Measurements from ENCODE around the gene FRRS1L. TPM values are rescaled to one million over a fixed set of nuclear protein-coding genes. Genes with fewer than 3 reads are reported as not detected.

FRRS1L gene
- total and polyA plus RNA-seq, 2 of the 4 experiments (the other 2 are of a cell fraction) = under 0.01 to 0.05 TPM

- no peaks in the 10 kb centered on the region for H3K4me1 ChIP-seq (ENCODE audit: control insufficient read depth, insufficient read depth, low read length)
- no peak overlapping the region for H3K4me3 ChIP-seq (ENCODE audit: insufficient read depth, low read depth, low read length)
- DNase-seq (no peak), ATAC-seq (ENCODE audit: low read depth) (no peak)
- H3K9me1 ChIP-seq (ENCODE audit: insufficient read depth, low read length) = no peaks in the 10 kb centered on the region
- no peak overlapping the region for H2BK5ac ChIP-seq (ENCODE audit: low read depth, low read length, poor library complexity, severe bottlenecking)
- H4K91ac ChIP-seq (ENCODE audit: insufficient read depth, low read depth, low read length) = no peak overlapping the region
- dilution Hi-C loops (cut with HindIII; ENCODE audit: low sequenced_read_pairs, unreplicated experiment) = no loop called here
- intact Hi-C loops (cut with micrococcal nuclease) = no loop called here
- no peaks in the 10 kb centered on the region for H3K9me3 ChIP-seq (ENCODE audit: control insufficient read depth, insufficient read depth, low read length)
- in situ Hi-C loops (cut with MboI; ENCODE audit: low sequenced_read_pairs) = loop anchor here (25.0 kb wide), 1 partner anchor 135 kb away; the partner anchor contains the start of gene EPB41L4B
- H3K79me1 ChIP-seq (ENCODE audit: low read depth in 1 of 2, low read length in 2 of 2) = no peaks in the 10 kb centered on the region
- H3K36me3 ChIP-seq (ENCODE audit: control insufficient read depth, insufficient read depth, low read length) = no peaks in the 10 kb centered on the region
- no peak overlapping the region for H3K56ac ChIP-seq (ENCODE audit: extremely low read depth, insufficient read depth, low read length)
- no peak overlapping the region for H3K4ac ChIP-seq (ENCODE audit: low read depth, low read length)
- H4K5ac ChIP-seq (ENCODE audit: low read depth, low read length) = no peak overlapping the region
- H2AK5ac ChIP-seq (ENCODE audit: low read depth, low read length) = no peak overlapping the region
- no peaks in the 10 kb centered on the region for H4K20me1 ChIP-seq (ENCODE audit: insufficient read depth, low read length)
- no peak overlapping the region for H2BK120ac ChIP-seq (ENCODE audit: low read depth, low read length)
- WGBS, 2 experiments (ENCODE audit: extremely low coverage in 2 of 2, insufficient read length in 1 of 2) = no CpG with 5 or more reads among the region's 2 CpGs
- H4K8ac ChIP-seq (ENCODE audit: low read depth in 2 of 2, low read length in 2 of 2) = no peak overlapping the region
- no TSS peak for BruUV-seq (replicated peaks)
- CTCF ChIA-PET = no interaction called here
- H2BK20ac ChIP-seq (ENCODE audit: low read depth, low read length) = no peak overlapping the region
- no peak overlapping the region for H2AK9ac ChIP-seq (replicated peaks; ENCODE audit: low read depth, low read length, poor library complexity)
- no peak overlapping the region for H2AFZ ChIP-seq (replicated peaks; ENCODE audit: low read length, poor library complexity)
- H3K4me2 ChIP-seq (ENCODE audit: low read depth, low read length) = no peak overlapping the region
- no peak overlapping the region for H2BK15ac ChIP-seq (ENCODE audit: low read depth, low read length)
- no peak overlapping the region for H3K23ac ChIP-seq (ENCODE audit: low read depth, low read length)
- TF ChIP-seq MAZ (IDR thresholded peaks at IDR 0.05; ENCODE audit: borderline replicate concordance, low read depth, low read length) (no peak), RFX5 (IDR thresholded peaks at IDR 0.05; ENCODE audit: low read depth, low read length) (no peak), RAD21 (IDR thresholded peaks at IDR 0.05; ENCODE audit: low read length) (no peak), ELK1 (IDR thresholded peaks at IDR 0.05; ENCODE audit: borderline replicate concordance, low read depth, low read length) (no peak), RCOR1 (IDR thresholded peaks at IDR 0.05; ENCODE audit: insufficient replicate concordance, low read length) (no peak), BHLHE40 (IDR thresholded peaks at IDR 0.05; ENCODE audit: low read depth, low read length) (no peak), CEBPB (IDR thresholded peaks at IDR 0.05; ENCODE audit: low read depth, low read length) (no peak), CTCF (conservative IDR thresholded peaks at IDR 0.05; ENCODE audit: low read depth, low read length) (no peak), MXI1 (IDR thresholded peaks at IDR 0.05; ENCODE audit: borderline replicate concordance, low read depth, low read length) (no peak), SMC3 (IDR thresholded peaks at IDR 0.05; ENCODE audit: low read depth, low read length) (no peak), MAFK (IDR thresholded peaks at IDR 0.05; ENCODE audit: low read depth, low read length) (no peak), POLR2A (IDR thresholded peaks at IDR 0.05; ENCODE audit: low read depth, low read length) (no peak), NFE2L2 (IDR thresholded peaks at IDR 0.05; ENCODE audit: low read depth, low read length) (no peak), FOS (IDR thresholded peaks at IDR 0.05; ENCODE audit: low read depth, low read length) (no peak), CHD1 (IDR thresholded peaks at IDR 0.05; ENCODE audit: low read depth, low read length) (no peak)
- TF ChIP-seq, protein P1, sequence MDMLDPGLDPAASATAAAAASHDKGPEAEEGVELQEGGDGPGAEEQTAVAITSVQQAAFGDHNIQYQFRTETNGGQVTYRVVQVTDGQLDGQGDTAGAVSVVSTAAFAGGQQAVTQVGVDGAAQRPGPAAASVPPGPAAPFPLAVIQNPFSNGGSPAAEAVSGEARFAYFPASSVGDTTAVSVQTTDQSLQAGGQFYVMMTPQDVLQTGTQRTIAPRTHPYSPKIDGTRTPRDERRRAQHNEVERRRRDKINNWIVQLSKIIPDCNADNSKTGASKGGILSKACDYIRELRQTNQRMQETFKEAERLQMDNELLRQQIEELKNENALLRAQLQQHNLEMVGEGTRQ (IDR thresholded peaks at IDR 0.05; ENCODE audit: low read depth, low read length) = no peak
- peaks cover 29% of the 10 kb centered on the region for H3K27me3 ChIP-seq (ENCODE audit: control insufficient read depth, insufficient read depth, low read length)
- POLR2A ChIA-PET (ENCODE audit: unreplicated experiment) = no interaction called here
- H3K9ac ChIP-seq (ENCODE audit: low read depth, low read length) = no peak overlapping the region
- no peak overlapping the region for H3K18ac ChIP-seq (ENCODE audit: low read depth, low read length)
- H3K14ac ChIP-seq (replicated peaks; ENCODE audit: low read depth, low read length) = no peak overlapping the region
- H3K27ac ChIP-seq (ENCODE audit: insufficient read depth, low read length) = no peak overlapping the region
These were observed 9.9 kb upstream of the FRRS1L start for GRCh38 chr9:109176963-109177362.

Measured in IMR-90 (cell line).